SIG-M5 treated with dmso at 0.1 percent for 504 hours (cell line): ENCODE results near the gene BSCL2.
"Not testable (repeated sequence)": the region's sequence is repeated elsewhere in the genome, so short reads cannot be mapped to it uniquely, and the experiment has no call there.

Experiments used
- DNase-seq: peaks from one replicate; lab custom pipeline; 2025; ENCODE audit not compliant: unreplicated experiment; lab: John Stamatoyannopoulos, UW

The BSCL2 gene

DNA sequence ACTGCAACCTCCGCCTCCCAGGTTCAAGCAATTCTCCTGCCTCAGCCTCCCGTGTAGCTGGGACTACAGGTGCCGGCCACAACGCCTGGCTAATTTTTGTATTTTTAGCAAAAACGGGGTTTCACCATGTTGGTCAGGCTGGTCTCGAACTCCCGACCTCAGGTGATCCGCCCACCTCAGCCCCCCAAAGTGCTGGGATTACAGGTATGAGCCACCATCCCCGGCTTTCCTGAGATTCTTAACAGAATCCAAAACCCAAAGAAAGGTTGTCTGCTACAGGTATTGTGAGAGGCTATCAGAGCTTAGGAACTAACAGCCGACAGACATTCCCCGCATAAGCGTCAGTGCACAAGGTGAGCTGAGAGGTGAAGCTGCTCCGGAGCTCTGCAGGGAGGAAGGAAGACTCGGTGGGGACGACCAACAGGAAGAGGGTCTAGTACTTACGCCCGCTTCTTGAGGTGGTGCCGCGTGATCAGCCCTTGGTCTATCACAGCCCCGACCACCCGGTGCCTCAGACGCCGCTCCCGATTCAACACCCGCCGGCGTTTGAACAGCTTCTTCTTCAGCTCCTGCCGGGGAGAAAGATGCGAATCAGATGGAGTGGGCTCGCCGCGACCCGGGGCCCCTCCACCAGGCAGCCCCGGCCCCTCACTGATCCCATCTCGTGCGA, 42.7 kb downstream of the BSCL2 start:
- peak; percentile 70 for DNase-seq

- DNase-seq, result peak; percentile 33
These were observed 50.3 kb downstream of the BSCL2 start for GRCh38 chr11:62656796-62657429.

DNA sequence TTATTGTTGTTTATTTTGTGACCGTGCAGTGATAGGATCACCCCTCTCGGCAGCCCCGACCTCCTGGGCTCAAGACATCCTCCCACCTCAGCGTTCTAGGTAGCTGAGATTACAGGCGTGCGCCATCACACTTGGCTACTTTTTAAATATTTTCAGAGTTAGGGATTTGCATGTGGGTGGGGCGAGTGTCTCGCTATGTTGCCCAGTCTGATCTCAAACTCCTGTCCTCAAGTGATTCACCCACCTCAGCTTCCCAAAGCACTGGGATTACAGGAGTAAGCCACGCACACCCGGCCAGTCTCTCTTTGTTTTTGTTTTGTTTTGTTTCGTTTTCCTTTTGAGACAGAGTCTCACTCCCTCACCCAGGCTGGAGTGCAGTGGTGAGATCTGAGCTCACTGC, 52.9 kb downstream of the BSCL2 start:
- DNase-seq, result no peak

GRCh38 chr11:62652161-62653006, 54.8 kb downstream of the BSCL2 start:
- DNase-seq, result no peak

DNA sequence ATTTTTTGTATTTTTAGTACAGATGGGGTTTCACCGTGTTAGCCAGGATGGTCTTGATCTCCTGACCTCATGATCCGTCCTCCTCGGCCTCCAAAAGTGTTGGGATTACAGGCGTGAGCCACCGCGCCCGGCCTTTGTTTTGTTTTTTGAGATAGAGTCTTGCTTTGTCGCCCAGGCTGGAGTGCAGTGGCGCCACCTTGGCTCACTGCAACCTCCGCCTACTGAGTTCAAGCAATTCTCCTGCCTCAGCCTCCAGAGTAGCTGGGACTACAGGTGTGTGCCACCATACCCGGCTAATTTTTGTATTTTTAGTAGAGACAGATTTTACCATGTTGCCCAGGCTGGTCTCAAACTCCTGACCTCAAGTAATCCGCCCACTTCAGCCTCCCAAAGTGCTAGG, 56.9 kb downstream of the BSCL2 start:
- DNase-seq, result not testable (repeated sequence)

GRCh38 chr11:62649486-62649885, 57.7 kb downstream of the BSCL2 start:
- no peak for DNase-seq

DNA sequence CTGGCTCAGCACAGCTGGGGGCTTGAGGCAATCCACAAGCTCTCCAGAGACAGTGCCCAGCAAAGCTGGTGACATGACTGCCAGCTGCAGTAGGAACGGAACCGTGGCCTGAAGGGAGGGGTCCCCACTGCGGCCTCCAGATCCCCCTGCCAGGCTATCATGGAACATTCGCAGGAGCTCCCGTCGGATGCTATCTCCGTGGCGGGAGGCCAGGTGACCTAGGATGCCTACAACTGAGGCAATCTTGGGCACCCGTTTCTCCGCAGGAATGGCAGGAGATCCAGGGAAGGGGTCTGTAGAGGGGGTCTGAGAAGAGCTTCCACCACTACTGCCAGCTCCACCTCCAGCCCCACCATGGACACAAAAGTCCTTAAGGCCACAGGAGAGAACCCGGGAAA, 58.3 kb downstream of the BSCL2 start:
- no peak for DNase-seq

DNA sequence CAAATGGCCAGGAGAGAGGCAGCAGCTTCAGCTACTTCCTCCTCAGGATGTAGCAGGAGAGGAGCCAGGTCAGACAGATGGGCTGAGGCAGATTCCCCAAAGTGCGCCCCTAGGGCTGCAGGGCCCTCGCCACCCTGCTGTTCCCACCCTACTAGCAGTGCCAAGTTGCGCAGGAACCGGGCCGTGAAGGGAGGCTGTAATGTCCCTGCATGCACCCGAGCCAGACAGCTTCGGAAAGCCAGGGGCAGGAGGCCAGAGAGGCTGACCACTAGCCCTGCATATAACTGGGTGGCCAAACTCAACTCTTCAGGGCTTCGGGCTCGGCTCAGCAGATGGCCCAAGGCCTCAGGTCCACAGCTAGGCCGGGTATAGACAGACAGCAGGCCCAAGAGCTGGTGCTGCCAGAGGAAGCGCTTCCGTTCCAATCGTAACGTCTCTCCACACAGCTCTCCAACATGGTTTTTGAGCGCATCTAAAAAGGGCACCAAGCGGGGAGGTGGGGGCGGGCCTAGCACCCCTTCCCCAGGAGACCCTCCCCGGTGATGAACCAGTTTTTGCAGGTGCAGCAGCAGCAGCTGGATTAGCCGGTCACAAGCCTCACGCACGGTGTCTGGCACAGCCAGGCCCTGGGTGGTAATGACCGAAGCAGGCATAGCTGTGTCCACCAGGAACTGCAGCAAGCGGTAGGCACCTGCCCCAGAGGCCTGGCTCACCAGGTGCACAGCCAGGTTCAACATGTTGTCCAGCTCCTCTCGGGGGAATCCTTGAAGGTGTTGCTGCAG, 58.8 kb downstream of the BSCL2 start:
- no peak for DNase-seq

DNA sequence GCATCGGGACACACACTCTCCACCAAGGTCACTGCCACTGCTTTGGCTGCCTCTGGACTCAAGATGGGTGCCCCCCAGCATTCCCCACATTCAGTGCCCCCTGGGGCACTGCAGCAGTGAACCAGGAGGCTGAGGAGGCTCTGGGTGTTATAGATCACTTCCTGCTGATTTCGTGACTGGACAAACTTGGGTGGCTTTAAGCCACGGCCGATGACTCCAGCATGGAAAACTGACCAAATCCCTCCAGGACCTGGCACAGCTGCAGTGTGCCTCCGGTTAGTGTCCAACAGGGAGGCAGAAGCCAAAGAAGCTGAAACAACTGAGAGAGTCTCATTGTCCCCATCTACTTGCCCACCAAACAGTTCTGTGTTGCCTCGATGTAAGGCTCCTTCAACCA, 59.6 kb downstream of the BSCL2 start:
- no peak for DNase-seq

GRCh38 chr11:62646825-62647608, 60.2 kb downstream of the BSCL2 start:
- no peak for DNase-seq

GRCh38 chr11:62645946-62646824, 61.0 kb downstream of the BSCL2 start, which contains the start of gene GANAB:
TSS of gene GANAB (minus strand) at chr11:62646613. CDS start at chr11:62646599, 14 bp downstream.
- peak; percentile 97 for DNase-seq

GRCh38 chr11:62645671-62645945, 61.6 kb downstream of the BSCL2 start:
- no peak for DNase-seq

DNA sequence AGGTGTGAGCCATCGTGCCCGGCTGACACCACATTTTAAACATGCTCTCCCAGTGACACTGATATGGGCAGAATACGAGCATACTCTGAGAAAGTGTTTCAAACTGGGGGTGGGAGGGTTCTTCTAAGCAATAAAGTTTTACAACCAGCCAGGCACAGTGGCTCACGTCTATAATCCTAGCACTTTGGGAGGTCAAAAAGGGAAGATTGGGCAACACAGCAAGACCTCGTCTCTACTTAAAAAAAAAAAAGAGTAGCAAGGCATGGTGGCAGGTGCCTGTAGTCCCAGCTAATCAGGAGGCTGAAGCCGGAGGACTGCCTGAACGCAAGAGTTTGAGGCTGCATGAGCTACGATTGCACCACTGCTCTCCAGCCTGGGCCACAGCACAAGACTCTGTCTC, 63.0 kb downstream of the BSCL2 start:
- DNase-seq, result peak; percentile 16
